ENCODE data around the gene EBF4.
"Not testable (repeated sequence)": the region's sequence is repeated elsewhere in the genome, so short reads cannot be mapped to it uniquely, and the experiment has no call there.

Gene EBF4

DNA sequence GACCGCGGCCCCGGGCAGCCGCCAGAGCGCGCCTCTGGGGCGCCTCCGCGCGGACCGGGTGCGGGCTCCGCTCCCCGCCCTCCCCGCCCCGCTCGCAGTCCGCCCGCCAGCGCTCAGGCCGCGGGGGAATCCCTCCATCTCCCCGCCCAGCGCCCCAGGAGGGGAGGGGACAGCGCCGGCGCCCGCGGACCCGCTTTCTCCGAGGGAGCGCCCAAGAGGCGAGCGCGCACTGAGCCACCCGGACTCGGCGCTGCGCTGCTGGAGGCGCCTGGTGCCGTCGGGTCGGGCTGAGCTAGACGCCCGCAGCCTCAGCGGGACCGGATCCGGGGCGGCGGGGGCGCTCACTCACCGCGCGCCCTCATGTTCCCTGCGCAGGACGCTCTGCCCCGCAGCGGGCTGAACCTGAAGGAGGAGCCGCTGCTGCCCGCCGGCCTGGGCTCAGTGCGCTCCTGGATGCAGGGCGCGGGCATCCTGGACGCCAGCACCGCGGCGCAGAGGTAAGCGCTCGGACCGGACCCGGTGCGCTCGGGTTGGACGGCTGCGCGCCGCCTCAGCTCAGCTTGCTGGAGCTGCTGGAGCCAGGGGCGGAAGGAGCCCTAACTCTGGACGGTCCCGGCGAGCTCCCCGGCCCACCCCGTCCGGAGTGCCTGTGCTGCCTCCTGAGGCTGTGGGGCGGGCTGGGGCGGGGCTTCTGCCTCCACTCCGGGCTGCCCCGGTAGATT lies 867 bp downstream of the EBF4 start:
- ATAC-seq (peak; percentile 65), DNase-seq (ENCODE audit: low spot score in 2 of 2) (peak; percentile 23 to 67)
- Mint-ChIP-seq H3K9me3 (no peaks in the 10 kb centered on the region), H3K4me1 (peaks cover 19% of the 10 kb centered on the region), H3K36me3 (peaks cover 9% of the 10 kb centered on the region), H3K27ac (no peak overlapping the region), H3K4me3 (peak overlapping the region; percentile 31)

GRCh38 chr20:2694008-2694471 lies 1.5 kb downstream of the EBF4 start:
- Mint-ChIP-seq H3K27ac (no peak overlapping the region), H3K36me3 (peaks cover 9% of the 10 kb centered on the region), H3K9me3 (no peaks in the 10 kb centered on the region), H3K4me3 (peak overlapping the region; percentile 31), H3K4me1 (peaks cover 17% of the 10 kb centered on the region)
- DNase-seq (ENCODE audit: low spot score in 2 of 2), result no peak
- no peak for ATAC-seq

GRCh38 chr20:2694519-2694918 lies 1.9 kb downstream of the EBF4 start:
- ATAC-seq, result no peak
- H3K27ac Mint-ChIP-seq, result no peak overlapping the region
- H3K9me3 Mint-ChIP-seq, result no peaks in the 10 kb centered on the region
- peaks cover 9% of the 10 kb centered on the region for H3K36me3 Mint-ChIP-seq
- H3K4me1 Mint-ChIP-seq, result peaks cover 17% of the 10 kb centered on the region
- DNase-seq (ENCODE audit: low spot score in 2 of 2), result no peak
- peak overlapping the region; percentile 31 for H3K4me3 Mint-ChIP-seq

- Mint-ChIP-seq H3K4me1 (peaks cover 17% of the 10 kb centered on the region), H3K27ac (no peak overlapping the region), H3K4me3 (no peak overlapping the region), H3K36me3 (peaks cover 9% of the 10 kb centered on the region), H3K9me3 (no peaks in the 10 kb centered on the region)
- DNase-seq (ENCODE audit: low spot score in 2 of 2) (no peak), ATAC-seq (no peak)
Observed at GRCh38 chr20:2695206-2695983, 2.8 kb downstream of the EBF4 start.

DNA sequence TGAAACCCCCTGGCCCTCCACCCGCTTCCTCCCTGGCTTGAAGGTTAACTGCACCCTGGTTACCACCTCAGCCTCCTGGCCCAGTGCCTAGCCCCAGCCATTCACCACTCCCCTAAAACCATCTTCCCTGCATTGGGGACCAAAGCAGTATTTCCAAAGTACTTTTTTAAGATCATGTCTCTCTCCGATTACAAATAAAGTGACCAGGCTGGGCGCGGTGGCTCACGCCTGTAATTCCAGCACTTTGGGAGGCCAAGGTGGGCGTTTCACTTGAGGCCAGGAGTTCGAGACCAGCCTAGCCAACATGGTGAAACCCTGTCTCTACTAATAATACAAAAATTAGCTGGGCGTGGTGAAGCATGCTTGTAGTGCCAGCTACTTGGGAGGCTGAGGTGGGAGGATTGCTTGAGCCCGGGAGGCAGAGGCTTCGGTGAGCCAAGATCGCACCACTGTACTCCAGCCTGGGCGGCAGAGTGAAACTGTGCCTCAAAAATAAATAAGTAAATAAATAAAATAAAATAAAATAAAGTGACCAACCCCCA lies 3.5 kb downstream of the EBF4 start:
- not testable (repeated sequence) for H3K9me3 Mint-ChIP-seq, H3K36me3 Mint-ChIP-seq, ATAC-seq, H3K4me3 Mint-ChIP-seq, H3K27ac Mint-ChIP-seq
- peak in 1 of 2 donors; percentile 25 for DNase-seq (ENCODE audit: low spot score in 2 of 2)
- H3K4me1 Mint-ChIP-seq, result peaks cover 12% of the 10 kb centered on the region

GRCh38 chr20:2696646-2697045 lies 4.1 kb downstream of the EBF4 start:
- H3K4me3 Mint-ChIP-seq, result no peak overlapping the region
- ATAC-seq (no peak), DNase-seq (ENCODE audit: low spot score in 2 of 2) (no peak)
- H3K9me3 Mint-ChIP-seq, result no peaks in the 10 kb centered on the region
- no peak overlapping the region for H3K27ac Mint-ChIP-seq
- peaks cover 7% of the 10 kb centered on the region for H3K36me3 Mint-ChIP-seq
- peaks cover 6% of the 10 kb centered on the region for H3K4me1 Mint-ChIP-seq

DNA sequence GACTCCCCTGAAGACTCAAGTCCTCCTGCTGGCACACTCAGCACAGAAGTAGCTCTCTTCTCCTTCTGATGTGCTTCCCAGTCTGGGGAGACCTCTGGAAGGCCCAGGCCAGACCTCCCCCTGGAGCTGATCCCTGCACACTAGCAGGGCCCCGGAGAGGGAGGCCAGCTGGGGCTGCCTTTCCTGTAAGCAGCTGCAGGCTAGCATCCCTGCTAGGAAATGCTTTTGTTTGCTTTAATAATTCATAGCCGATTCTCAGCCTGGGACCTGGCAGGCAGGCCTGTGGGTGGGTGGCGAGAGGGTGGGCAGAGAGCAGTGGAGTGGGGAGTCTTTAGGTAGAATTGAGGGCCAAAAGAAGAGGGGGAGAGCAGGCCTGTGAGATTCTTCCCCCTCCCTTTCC lies 5.2 kb downstream of the EBF4 start:
- H3K36me3 Mint-ChIP-seq, result no peaks in the 10 kb centered on the region
- ATAC-seq (no peak), DNase-seq (ENCODE audit: low spot score in 2 of 2) (no peak)
- no peak overlapping the region for H3K27ac Mint-ChIP-seq
- no peak overlapping the region for H3K4me3 Mint-ChIP-seq
- no peaks in the 10 kb centered on the region for H3K9me3 Mint-ChIP-seq
- no peaks in the 10 kb centered on the region for H3K4me1 Mint-ChIP-seq

DNA sequence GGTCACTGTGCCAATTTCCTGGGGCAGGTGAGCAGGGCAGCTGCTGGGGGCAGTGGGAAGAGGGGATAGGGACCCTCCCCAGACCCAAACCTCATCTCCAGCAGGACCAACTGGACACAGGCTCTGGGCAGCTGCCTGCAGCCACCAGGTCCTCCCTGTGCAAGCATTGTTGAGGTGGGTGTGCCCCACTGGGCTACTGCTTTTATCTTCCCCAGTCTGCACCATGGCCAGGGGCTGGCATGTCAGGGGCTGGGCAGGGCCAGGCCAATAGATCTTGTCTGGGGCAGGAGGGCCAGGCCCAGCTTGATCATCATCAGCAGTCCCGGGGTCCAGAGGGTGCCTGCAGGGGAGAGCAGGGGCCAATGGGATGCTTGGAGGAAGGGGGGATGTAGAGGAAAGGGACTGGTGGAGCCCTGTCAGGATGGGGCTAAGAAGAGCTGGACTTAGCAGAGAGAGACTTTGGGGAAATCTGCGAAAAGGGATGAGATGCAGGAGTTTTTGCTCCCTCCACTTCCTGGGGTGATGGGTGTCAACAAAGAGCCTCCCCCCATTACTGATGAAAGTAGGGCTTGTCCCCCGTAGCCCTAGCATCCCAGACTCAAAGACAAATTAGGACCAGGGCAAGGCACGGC lies 5.7 kb downstream of the EBF4 start:
- Mint-ChIP-seq H3K36me3 (no peaks in the 10 kb centered on the region), H3K4me1 (no peaks in the 10 kb centered on the region), H3K4me3 (no peak overlapping the region), H3K9me3 (no peaks in the 10 kb centered on the region), H3K27ac (no peak overlapping the region)
- peak in 1 of 2 donors; percentile 47 for DNase-seq (ENCODE audit: low spot score in 2 of 2)
- ATAC-seq, result no peak

GRCh38 chr20:2698912-2699311 lies 6.3 kb downstream of the EBF4 start:
- no peaks in the 10 kb centered on the region for H3K36me3 Mint-ChIP-seq
- H3K9me3 Mint-ChIP-seq, result no peaks in the 10 kb centered on the region
- no peaks in the 10 kb centered on the region for H3K4me1 Mint-ChIP-seq
- H3K4me3 Mint-ChIP-seq, result no peak overlapping the region
- ATAC-seq, result no peak
- peak in 1 of 2 donors; percentile 47 for DNase-seq (ENCODE audit: low spot score in 2 of 2)
- no peak overlapping the region for H3K27ac Mint-ChIP-seq

- Mint-ChIP-seq H3K9me3 (no peaks in the 10 kb centered on the region), H3K27ac (no peak overlapping the region), H3K4me3 (no peak overlapping the region), H3K36me3 (no peaks in the 10 kb centered on the region), H3K4me1 (no peaks in the 10 kb centered on the region)
- ATAC-seq (no peak), DNase-seq (ENCODE audit: low spot score in 2 of 2) (peak in 1 of 2 donors; percentile 45)
Observed at GRCh38 chr20:2699775-2700413, 7.3 kb downstream of the EBF4 start.

GRCh38 chr20:2700913-2701620 lies 8.5 kb downstream of the EBF4 start:
- ATAC-seq, result no peak
- DNase-seq (ENCODE audit: low spot score in 2 of 2), result no peak
- no peak overlapping the region for H3K27ac Mint-ChIP-seq
- peaks cover 2% of the 10 kb centered on the region for H3K4me1 Mint-ChIP-seq
- no peak overlapping the region for H3K4me3 Mint-ChIP-seq
- H3K9me3 Mint-ChIP-seq, result no peaks in the 10 kb centered on the region
- H3K36me3 Mint-ChIP-seq, result no peaks in the 10 kb centered on the region

- peaks cover 8% of the 10 kb centered on the region for H3K4me1 Mint-ChIP-seq
- H3K36me3 Mint-ChIP-seq, result no peaks in the 10 kb centered on the region
- H3K27ac Mint-ChIP-seq, result no peak overlapping the region
- H3K4me3 Mint-ChIP-seq, result no peak overlapping the region
- peak in 1 of 2 donors; percentile 36 for DNase-seq (ENCODE audit: low spot score in 2 of 2)
- ATAC-seq, result no peak
- no peaks in the 10 kb centered on the region for H3K9me3 Mint-ChIP-seq
Observed at GRCh38 chr20:2701671-2702081, 9.1 kb downstream of the EBF4 start.

DNA sequence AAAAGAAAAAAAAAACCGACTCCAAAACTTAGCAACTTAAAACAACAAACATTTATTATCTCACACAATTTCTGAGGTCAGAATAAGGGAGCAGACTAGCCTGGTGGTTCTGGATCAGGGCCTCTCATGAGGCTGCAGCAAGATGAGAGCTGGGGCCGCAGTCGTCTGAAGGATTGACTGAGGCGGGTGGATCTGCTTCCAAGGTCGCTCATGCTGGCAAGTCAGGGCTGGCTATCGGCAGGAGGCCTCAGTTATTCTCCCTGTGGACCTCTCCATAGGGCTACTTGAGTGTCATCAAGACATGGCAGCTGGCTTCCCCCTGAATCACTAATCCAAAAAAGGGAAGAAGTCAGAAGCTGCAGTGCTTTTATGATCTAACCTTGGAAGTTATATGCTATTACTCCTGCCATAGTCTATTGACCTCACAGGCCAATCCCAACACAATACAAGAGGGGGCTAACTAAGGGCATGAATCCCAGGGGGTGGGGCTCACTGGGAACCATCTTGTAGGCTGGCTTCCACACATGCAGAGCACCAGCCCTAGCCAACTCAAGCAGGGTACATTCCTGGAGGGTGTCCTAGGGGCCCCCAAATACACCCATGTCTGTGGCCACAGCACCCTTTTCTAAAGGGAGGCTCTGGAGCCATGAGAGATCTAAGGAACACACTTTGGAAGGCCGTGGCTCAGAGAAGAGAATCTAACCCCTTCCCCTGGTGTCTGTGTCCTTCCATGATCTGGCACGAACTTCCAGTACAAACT lies 11.3 kb downstream of the EBF4 start:
- H3K27ac Mint-ChIP-seq, result no peak overlapping the region
- no peak for ATAC-seq
- H3K9me3 Mint-ChIP-seq, result no peaks in the 10 kb centered on the region
- DNase-seq (ENCODE audit: low spot score in 2 of 2), result peak in 1 of 2 donors; percentile 43
- H3K4me1 Mint-ChIP-seq, result peaks cover 16% of the 10 kb centered on the region
- no peak overlapping the region for H3K4me3 Mint-ChIP-seq
- no peaks in the 10 kb centered on the region for H3K36me3 Mint-ChIP-seq
